Type B pancreatic cell (in vitro differentiated cells): ENCODE measurements around the gene VSTM5. TPM values are rescaled to one million over a fixed set of nuclear protein-coding genes. Genes with fewer than 3 reads are reported as not detected.
A peak's percentile ranks its signal among the peaks of the same experiment; 100 is the strongest.
"Not testable (repeated sequence)": the region's sequence is repeated elsewhere in the genome, so short reads cannot be mapped to it uniquely, and the experiment has no call there.

ENCODE experiments used
- DNase-seq: peaks from one replicate; pipeline ENCODE4 v3.0.0; 2021; ENCODE audit warnings: mixed read lengths; ENCODE audit not compliant: unreplicated experiment; ENCODE audit errors: extremely low spot score
- H3K27ac Mint-ChIP-seq: 2 replicates; pipeline ENCODE4 v1.8.0; 2021; ENCODE audit warnings: mild to moderate bottlenecking, mixed read lengths
- H3K27me3 Mint-ChIP-seq: 2 replicates; pipeline ENCODE4 v1.8.0; 2021; ENCODE audit warnings: mixed read lengths
- H3K36me3 Mint-ChIP-seq: 2 replicates; pipeline ENCODE4 v1.8.0; 2021; ENCODE audit warnings: mixed read lengths
- H3K4me1 Mint-ChIP-seq: one replicate; pipeline ENCODE4 v1.8.0; 2021; ENCODE audit warnings: mixed read lengths; ENCODE audit not compliant: unreplicated experiment
- H3K4me3 Mint-ChIP-seq: 2 replicates; pipeline ENCODE4 v1.8.0; 2021; ENCODE audit warnings: mild to moderate bottlenecking, mixed read lengths
- H3K9me3 Mint-ChIP-seq: 2 replicates; pipeline ENCODE4 v1.8.0; 2021; ENCODE audit warnings: mixed read lengths
- CTCF ChIP-seq: fragments of 200-600 bp; sonication (generic); conservative IDR thresholded peaks from 2 replicates; pipeline ENCODE4 v1.5.0; 2021; ENCODE audit warnings: antibody characterized with exemption, mild to moderate bottlenecking
- total RNA-seq: library from RNA; stranded (reverse); gene quantifications from 2 replicates; pipeline ENCODE4 v1.2.1, GENCODE V29; 2021; ENCODE audit warnings: low replicate concordance

VSTM5 gene
- total RNA-seq, 1 donor from 2014 or later: not detected

- Mint-ChIP-seq H3K9me3 (peaks cover 4% of the 10 kb centered on the region), H3K36me3 (no peaks in the 10 kb centered on the region), H3K27me3 (peaks cover 5% of the 10 kb centered on the region), H3K4me1 (no peaks in the 10 kb centered on the region), H3K27ac (no peak overlapping the region), H3K4me3 (no peak overlapping the region)
- TF ChIP-seq CTCF: no peak
- DNase-seq: no peak
These were observed 21.1 kb upstream of the VSTM5 start for GRCh38 chr11:93871526-93871925.

GRCh38 chr11:93870616-93871015, 20.2 kb upstream of the VSTM5 start:
- no peak for TF ChIP-seq CTCF

GRCh38 chr11:93869830-93870229, 19.4 kb upstream of the VSTM5 start:
- H3K4me1 Mint-ChIP-seq: no peaks in the 10 kb centered on the region
- peaks cover 4% of the 10 kb centered on the region for H3K9me3 Mint-ChIP-seq
- H3K27me3 Mint-ChIP-seq: peaks cover 5% of the 10 kb centered on the region
- H3K27ac Mint-ChIP-seq: no peak overlapping the region
- no peak for TF ChIP-seq CTCF
- H3K36me3 Mint-ChIP-seq: no peaks in the 10 kb centered on the region
- DNase-seq: no peak
- no peak overlapping the region for H3K4me3 Mint-ChIP-seq

More at GRCh38 chr11:93870616-93871015, 20.2 kb upstream of the VSTM5 start:
- H3K4me1 Mint-ChIP-seq: no peaks in the 10 kb centered on the region
- H3K4me3 Mint-ChIP-seq: no peak overlapping the region
- H3K36me3 Mint-ChIP-seq: no peaks in the 10 kb centered on the region
- no peak for DNase-seq
- H3K27ac Mint-ChIP-seq: no peak overlapping the region
- peaks cover 4% of the 10 kb centered on the region for H3K9me3 Mint-ChIP-seq
- peaks cover 5% of the 10 kb centered on the region for H3K27me3 Mint-ChIP-seq

GRCh38 chr11:93868404-93868803, 18.0 kb upstream of the VSTM5 start:
- DNase-seq, H3K4me3 Mint-ChIP-seq, H3K36me3 Mint-ChIP-seq, H3K27me3 Mint-ChIP-seq, H3K9me3 Mint-ChIP-seq, H3K4me1 Mint-ChIP-seq, H3K27ac Mint-ChIP-seq: not testable (repeated sequence)
- TF ChIP-seq CTCF: peak; percentile 61

- Mint-ChIP-seq H3K27ac (no peak overlapping the region), H3K9me3 (no peaks in the 10 kb centered on the region), H3K4me3 (no peak overlapping the region), H3K4me1 (no peaks in the 10 kb centered on the region), H3K36me3 (no peaks in the 10 kb centered on the region), H3K27me3 (no peaks in the 10 kb centered on the region)
- no peak for DNase-seq
- TF ChIP-seq CTCF: no peak
These were observed 11.4 kb upstream of the VSTM5 start for GRCh38 chr11:93861808-93862207.
